Ovary (tissue), 3 donors: ENCODE results near the gene LRFN4.

Source experiments
- EP300 ChIP-seq: sonication (generic); formaldehyde crosslinking; IDR thresholded peaks from one replicate; pipeline ENCODE4 v1.6.1; 2017; ENCODE audit warnings: antibody characterized with exemption
- POLR2A ChIP-seq: fragments of 450-650 bp; IDR thresholded peaks from one replicate; pipeline ENCODE4 v1.6.1; 2017; ENCODE audit warnings: antibody characterized with exemption, mild to moderate bottlenecking, moderate library complexity
- TF ChIP-seq, protein P1 (sequence below), 3 donors: fragments of 450-650 bp in 2 of 3; fragments of 200-600 bp in 1 of 3; IDR thresholded peaks; one replicate each; pipeline versions ENCODE4 v1.5.1 to v1.8.0; 2016 to 2022; ENCODE audit warnings: antibody characterized with exemption in 3 of 3, mild to moderate bottlenecking in 1 of 3
- donor health status: DM: no; HTN: no; CAD: no.

DNA sequence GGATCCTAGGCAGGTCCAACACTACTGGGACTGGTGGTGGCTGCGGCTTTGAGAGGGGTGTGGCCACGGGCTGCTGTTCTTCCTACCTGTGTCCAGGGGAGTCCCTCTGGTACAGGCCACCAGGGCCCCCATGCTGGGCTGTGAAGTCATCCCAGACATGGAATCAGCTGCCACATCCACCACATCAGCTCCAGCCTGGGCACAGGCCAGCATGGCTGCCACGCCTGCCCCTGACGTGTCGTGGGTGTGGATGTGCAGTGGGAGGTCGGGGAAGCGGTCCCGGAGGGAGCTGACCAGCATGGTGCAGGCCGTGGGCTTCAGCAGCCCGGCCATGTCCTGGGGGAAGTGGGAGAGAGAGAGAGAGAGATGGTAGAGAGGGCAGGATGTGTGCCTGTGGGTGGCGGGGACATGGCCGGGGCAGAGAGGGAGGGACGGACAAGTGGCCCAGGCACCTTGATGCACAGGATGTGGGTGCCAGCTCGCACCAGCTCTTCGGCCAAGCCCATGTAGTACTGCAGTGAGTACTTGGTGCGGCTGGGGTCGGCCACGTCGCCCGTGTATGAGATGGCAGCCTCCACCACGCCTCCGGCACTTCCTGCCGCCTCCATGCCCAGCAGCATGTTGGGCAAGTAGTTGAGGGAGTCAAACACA, 6.2 kb upstream of the LRFN4 start:
- TF ChIP-seq, protein P1, sequence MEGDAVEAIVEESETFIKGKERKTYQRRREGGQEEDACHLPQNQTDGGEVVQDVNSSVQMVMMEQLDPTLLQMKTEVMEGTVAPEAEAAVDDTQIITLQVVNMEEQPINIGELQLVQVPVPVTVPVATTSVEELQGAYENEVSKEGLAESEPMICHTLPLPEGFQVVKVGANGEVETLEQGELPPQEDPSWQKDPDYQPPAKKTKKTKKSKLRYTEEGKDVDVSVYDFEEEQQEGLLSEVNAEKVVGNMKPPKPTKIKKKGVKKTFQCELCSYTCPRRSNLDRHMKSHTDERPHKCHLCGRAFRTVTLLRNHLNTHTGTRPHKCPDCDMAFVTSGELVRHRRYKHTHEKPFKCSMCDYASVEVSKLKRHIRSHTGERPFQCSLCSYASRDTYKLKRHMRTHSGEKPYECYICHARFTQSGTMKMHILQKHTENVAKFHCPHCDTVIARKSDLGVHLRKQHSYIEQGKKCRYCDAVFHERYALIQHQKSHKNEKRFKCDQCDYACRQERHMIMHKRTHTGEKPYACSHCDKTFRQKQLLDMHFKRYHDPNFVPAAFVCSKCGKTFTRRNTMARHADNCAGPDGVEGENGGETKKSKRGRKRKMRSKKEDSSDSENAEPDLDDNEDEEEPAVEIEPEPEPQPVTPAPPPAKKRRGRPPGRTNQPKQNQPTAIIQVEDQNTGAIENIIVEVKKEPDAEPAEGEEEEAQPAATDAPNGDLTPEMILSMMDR (IDR thresholded peaks at IDR 0.05) = no peak
- no peak for TF ChIP-seq POLR2A
- TF ChIP-seq EP300 = no peak
